ENCODE data around the gene GRAP2.

GRCh38 chr22:39871008-39871798, 29.7 kb upstream of the GRAP2 start:
- no peak for TF ChIP-seq REST (IDR thresholded peaks at IDR 0.05; ENCODE audit: insufficient read depth in 1 of 2, low read depth in 2 of 2, low read length in 2 of 2)
- TF ChIP-seq POLR2AphosphoS5 (IDR thresholded peaks at IDR 0.05; ENCODE audit: low read depth, low read length) = no peak
- no peak for TF ChIP-seq TAF1 (IDR thresholded peaks at IDR 0.05; ENCODE audit: borderline replicate concordance, insufficient read depth, low read length)
- TF ChIP-seq FOXP2 (optimal IDR thresholded peaks at IDR 0.05; ENCODE audit: borderline replicate concordance, extremely low read depth, extremely low read length, insufficient read depth) = no peak
- no peak for TF ChIP-seq SIN3A (IDR thresholded peaks at IDR 0.05; ENCODE audit: borderline replicate concordance, insufficient read depth, low read length)
